Measurements from ENCODE around the gene SMC3. TPM values are rescaled to one million over a fixed set of nuclear protein-coding genes. Genes with fewer than 3 reads are reported as not detected.
A peak's percentile ranks its signal among the peaks of the same experiment; 100 is the strongest.

The SMC3 gene
- total RNA-seq, 1 experiment from 2014 or later, result 18.4 TPM

DNA sequence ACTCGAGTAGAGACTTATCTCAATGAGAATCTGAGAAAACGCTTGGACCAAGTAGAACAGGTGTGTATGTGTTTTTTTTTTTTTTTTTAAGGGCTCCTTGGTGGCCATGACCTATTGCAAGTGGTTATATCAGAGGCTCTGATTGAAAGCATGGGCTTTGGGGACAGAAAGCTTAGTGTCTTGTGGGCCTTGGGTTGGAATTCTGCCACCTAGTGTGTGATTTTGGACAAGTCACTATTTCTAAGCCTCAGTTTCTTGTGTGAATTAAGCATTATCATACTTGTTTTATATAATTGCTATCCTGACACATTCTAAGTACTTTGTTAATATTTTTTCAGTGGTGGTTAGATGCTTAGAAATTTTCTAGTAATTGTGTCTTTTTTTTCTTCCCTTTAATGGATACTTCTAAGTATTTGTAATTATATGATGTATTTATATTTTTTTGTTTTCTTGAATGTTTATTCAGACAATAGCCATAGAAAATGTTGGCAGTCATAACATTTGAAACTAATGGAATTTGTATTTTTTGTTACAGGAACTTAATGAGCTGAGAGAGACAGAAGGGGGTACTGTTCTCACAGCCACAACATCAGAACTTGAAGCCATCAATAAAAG, 33.1 kb downstream of the SMC3 start:
- Histone ChIP-seq H3K9ac (ENCODE audit: low read length) (no peak overlapping the region), H4K20me1 (ENCODE audit: low read length) (no peaks in the 10 kb centered on the region), H3K4me3 (ENCODE audit: low read length) (no peak overlapping the region), H2AFZ (ENCODE audit: low read length) (no peak overlapping the region), H3K27ac (ENCODE audit: low read length) (no peak overlapping the region), H3F3A (ENCODE audit: low read length, unreplicated experiment) (no peaks in the 10 kb centered on the region), H3K79me2 (ENCODE audit: low read length) (no peaks in the 10 kb centered on the region), H3K4me2 (ENCODE audit: low read length) (no peak overlapping the region), H3K36me3 (ENCODE audit: low read depth, low read length) (peaks cover 35% of the 10 kb centered on the region), H3K27me3 (ENCODE audit: low read length) (no peaks in the 10 kb centered on the region), H3K9me2 (replicated peaks; ENCODE audit: low read length) (no peaks in the 10 kb centered on the region), H3K9me3 (ENCODE audit: low read length) (no peaks in the 10 kb centered on the region), H3K4me1 (ENCODE audit: insufficient read depth, low read length) (no peaks in the 10 kb centered on the region)
- TF ChIP-seq EZH2phosphoT487 (IDR thresholded peaks at IDR 0.05; ENCODE audit: borderline replicate concordance, low read length) (no peak), CTCF (conservative IDR thresholded peaks at IDR 0.05; ENCODE audit: low read depth, low read length) (peak; percentile 64)
- intact Hi-C loops (cut with micrococcal nuclease), result loop anchor here (1.0 kb wide), 1 partner anchor 294 kb away; no protein-coding TSS in a partner anchor
- BruUV-seq (replicated peaks), result no TSS peak
- DNase-seq, result peak; percentile 70
- ATAC-seq, result peak; percentile 61
- ChIA-PET CTCF (interaction anchor here (0.6 to 1.3 kb wide), 4 partner anchors 20 to 547 kb away, joined by 6 to 9 read pairs (median 6); partner anchors contain the start of gene SMNDC1), POLR2A (ENCODE audit: unreplicated experiment) (interaction anchor here (0.6 kb wide), 1 partner anchor 17 kb away, joined by 6 read pairs; no protein-coding TSS in a partner anchor)

GRCh38 chr10:110601581-110601980, 34.1 kb downstream of the SMC3 start:
- intact Hi-C loops (cut with micrococcal nuclease), result no loop called here
- TF ChIP-seq EZH2 (IDR thresholded peaks at IDR 0.05; ENCODE audit: low read length, unreplicated experiment) (no peak), CTCF (conservative IDR thresholded peaks at IDR 0.05; ENCODE audit: low read depth, low read length) (no peak), EZH2phosphoT487 (IDR thresholded peaks at IDR 0.05; ENCODE audit: borderline replicate concordance, low read length) (no peak)
- H3K27ac ChIP-seq (ENCODE audit: low read length), result no peak overlapping the region
- H3F3A ChIP-seq (ENCODE audit: low read length, unreplicated experiment), result no peaks in the 10 kb centered on the region
- H3K36me3 ChIP-seq (ENCODE audit: low read depth, low read length), result peaks cover 30% of the 10 kb centered on the region
- BruUV-seq (replicated peaks), result no TSS peak
- H3K79me2 ChIP-seq (ENCODE audit: low read length), result no peaks in the 10 kb centered on the region
- H3K4me3 ChIP-seq (ENCODE audit: low read length), result no peak overlapping the region
- no peak overlapping the region for H3K9ac ChIP-seq (ENCODE audit: low read length)
- H3K9me2 ChIP-seq (replicated peaks; ENCODE audit: low read length), result no peaks in the 10 kb centered on the region
- ATAC-seq (no peak), DNase-seq (no peak)
- POLR2A ChIA-PET (ENCODE audit: unreplicated experiment), result no interaction called here
- CTCF ChIA-PET, result no interaction called here
- H3K4me2 ChIP-seq (ENCODE audit: low read length), result no peak overlapping the region
- no peaks in the 10 kb centered on the region for H3K9me3 ChIP-seq (ENCODE audit: low read length)
- H3K27me3 ChIP-seq (ENCODE audit: low read length), result no peaks in the 10 kb centered on the region
- no peaks in the 10 kb centered on the region for H4K20me1 ChIP-seq (ENCODE audit: low read length)
- H3K4me1 ChIP-seq (ENCODE audit: insufficient read depth, low read length), result no peaks in the 10 kb centered on the region
- H2AFZ ChIP-seq (ENCODE audit: low read length), result no peak overlapping the region

DNA sequence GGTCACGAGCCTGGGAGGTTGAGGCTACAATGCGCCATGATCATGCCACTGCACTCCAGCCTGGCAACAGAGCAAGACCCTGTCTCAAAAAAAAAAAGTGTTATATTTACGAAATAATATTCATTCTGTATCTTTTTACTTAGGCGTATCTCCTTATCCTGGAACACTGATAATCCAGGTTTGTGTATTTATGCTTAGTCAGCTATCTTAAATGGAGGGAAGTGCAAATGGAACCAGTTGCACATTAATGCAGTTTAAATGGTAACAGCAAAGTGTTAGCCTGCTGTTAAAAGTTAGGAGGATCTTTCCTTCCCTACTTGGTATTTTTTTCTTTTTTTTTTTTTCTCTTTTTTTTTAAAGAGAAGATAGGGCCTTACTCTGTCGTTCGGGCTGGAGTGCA, 40.6 kb downstream of the SMC3 start:
- POLR2A ChIA-PET (ENCODE audit: unreplicated experiment), result no interaction called here
- H2AFZ ChIP-seq (ENCODE audit: low read length), result no peak overlapping the region

More for the DNA sequence above, 40.6 kb downstream of the SMC3 start:
- no peak overlapping the region for H3K9ac ChIP-seq (ENCODE audit: low read length)
- no peaks in the 10 kb centered on the region for H3F3A ChIP-seq (ENCODE audit: low read length, unreplicated experiment)
- H4K20me1 ChIP-seq (ENCODE audit: low read length), result no peaks in the 10 kb centered on the region
- no peaks in the 10 kb centered on the region for H3K4me1 ChIP-seq (ENCODE audit: insufficient read depth, low read length)
- no peaks in the 10 kb centered on the region for H3K79me2 ChIP-seq (ENCODE audit: low read length)
- no peak overlapping the region for H3K27ac ChIP-seq (ENCODE audit: low read length)
- intact Hi-C loops (cut with micrococcal nuclease), result no loop called here
- H3K4me2 ChIP-seq (ENCODE audit: low read length), result no peak overlapping the region
- CTCF ChIA-PET, result no interaction called here
- H3K4me3 ChIP-seq (ENCODE audit: low read length), result no peak overlapping the region
- no peaks in the 10 kb centered on the region for H3K9me3 ChIP-seq (ENCODE audit: low read length)
- peaks cover 10% of the 10 kb centered on the region; the same call in 1 of the 2 replicates for H3K36me3 ChIP-seq (ENCODE audit: low read depth, low read length)
- DNase-seq, result no peak
- TF ChIP-seq CTCF (conservative IDR thresholded peaks at IDR 0.05; ENCODE audit: low read depth, low read length) (no peak), EZH2phosphoT487 (IDR thresholded peaks at IDR 0.05; ENCODE audit: borderline replicate concordance, low read length) (no peak), EZH2 (IDR thresholded peaks at IDR 0.05; ENCODE audit: low read length, unreplicated experiment) (no peak)
- no peaks in the 10 kb centered on the region for H3K27me3 ChIP-seq (ENCODE audit: low read length)
- no TSS peak for BruUV-seq (replicated peaks)
- H3K9me2 ChIP-seq (replicated peaks; ENCODE audit: low read length), result no peaks in the 10 kb centered on the region
- no peak for ATAC-seq
